Measurements from ENCODE around the gene DAPK2.
A peak's percentile ranks its signal among the peaks of the same experiment; 100 is the strongest.

Gene DAPK2

DNA sequence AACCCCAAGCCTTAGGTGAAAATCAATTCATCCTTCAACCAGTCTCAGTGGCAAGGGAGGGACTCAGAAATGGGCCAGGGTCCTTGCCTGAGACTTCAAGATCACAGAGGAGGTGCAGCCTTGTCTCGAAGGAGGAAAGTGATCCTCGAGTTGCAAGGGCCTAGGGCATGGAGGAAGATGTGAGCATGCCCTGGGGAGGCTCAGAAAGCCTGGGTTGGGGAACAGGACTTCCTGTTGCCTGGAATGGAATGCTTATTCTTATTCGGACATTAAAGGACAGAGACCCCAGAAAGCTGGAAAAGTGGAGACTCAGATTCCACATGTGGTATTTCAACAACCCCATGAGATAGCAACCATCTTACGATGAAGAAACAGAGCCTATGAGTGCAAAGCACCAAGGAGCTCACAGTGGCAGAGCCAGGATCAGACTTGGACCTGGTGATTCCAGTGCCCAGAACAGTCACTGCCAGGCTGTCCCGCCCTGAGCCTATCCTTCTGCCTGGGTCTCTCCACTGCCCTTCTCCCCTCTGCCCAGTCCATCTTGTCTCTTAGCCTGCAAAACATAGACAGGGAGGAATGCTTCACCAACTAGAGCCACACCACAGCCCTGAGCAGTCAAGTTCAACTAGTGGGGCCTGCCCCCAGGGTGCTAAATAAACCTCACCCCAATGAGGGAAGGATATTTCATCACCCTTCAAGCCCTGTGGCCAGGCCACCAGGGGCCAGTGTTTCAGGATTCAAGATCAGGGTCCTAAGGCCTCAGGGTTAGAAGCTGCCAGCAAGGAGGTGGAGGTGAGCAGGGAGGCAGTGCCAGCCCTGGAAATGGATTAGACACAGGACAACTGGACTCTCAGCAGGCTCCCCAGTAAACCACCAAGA is 21.9 kb downstream of the DAPK2 start:
- no peak for DNase-seq

DNA sequence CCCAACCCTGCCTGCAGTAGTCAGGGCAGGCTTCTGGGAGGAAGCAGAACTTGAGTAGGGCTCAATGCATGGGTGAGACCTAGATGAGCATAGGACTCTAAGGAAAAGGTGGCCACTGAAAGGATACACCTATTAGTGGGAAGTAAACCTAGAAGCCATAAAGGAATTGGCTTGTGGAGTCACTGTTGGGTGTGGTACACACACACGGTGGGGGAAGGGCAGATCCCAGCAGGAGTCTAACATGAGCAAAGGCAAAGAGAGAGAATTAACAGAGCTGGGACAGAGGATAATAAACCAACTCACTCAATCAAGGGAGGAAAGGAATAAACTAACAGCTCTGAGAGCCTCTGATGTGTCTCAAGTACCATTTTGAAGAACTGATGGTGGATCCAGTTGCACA is 23.1 kb downstream of the DAPK2 start:
- DNase-seq = no peak

DNA sequence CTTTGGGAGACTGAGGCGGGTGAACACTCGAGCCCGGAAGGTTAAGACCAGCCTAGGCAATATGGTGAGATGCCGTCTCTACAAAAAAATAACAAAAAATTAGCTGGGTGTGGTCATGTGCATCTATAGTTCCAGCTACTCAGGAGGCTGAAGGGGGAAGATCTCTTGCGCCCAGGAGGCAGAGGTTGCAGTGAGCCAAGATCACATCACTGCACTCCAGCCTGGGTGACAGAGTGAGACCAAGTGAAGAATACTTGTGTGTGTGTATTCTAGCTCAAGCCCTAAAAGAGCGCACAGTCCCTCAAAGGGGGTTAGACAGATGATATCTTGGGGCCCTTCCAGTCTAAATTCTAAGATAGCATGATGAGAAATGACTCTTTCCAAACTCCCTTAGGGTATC is 23.7 kb downstream of the DAPK2 start:
- no peak for DNase-seq

DNA sequence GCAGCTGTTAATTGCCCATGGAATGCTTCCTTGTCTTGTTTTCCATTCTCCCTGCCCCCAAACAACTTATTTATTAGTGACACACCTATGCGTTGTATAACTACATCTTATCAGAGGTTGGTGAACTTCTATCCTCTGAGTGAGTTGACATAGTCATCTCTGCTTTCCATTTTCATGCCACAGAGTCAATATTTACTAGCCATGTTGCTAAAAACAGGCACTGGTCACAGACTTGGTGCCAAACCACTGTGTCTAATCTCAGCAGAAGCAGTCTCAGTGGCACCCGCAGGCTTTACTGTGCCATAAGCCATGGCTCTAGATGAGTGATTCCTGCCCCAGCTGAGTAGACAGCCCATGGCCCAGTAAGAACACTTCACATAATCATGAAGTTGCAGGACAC is 26.5 kb downstream of the DAPK2 start:
- no peak for DNase-seq

DNA sequence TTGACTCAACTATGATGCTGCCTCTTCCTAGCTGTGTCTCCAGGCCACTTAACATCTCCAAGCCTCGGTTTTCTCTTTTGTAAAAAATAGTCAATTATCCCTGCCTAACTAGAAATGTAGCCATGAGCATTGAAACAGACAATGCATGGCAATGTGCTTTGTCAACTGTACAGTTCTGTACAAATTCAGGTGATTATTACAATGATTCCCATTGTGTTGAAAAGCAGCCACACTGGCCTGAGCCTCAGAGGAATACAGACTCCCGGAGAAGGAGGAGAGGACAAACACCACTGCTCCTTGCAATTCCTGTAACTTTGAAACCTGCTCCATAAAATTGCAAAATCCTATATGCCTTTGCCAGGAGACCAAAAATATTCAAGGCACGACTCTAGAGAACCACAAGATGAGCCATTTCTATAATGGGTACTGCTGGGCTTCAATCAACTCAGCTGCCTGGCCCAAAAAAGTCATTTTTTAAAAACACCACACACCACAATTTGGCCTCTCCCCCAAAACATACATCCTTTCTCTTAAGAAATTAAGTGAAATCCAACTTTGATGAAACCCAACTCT is 28.6 kb downstream of the DAPK2 start:
- DNase-seq = no peak

DNA sequence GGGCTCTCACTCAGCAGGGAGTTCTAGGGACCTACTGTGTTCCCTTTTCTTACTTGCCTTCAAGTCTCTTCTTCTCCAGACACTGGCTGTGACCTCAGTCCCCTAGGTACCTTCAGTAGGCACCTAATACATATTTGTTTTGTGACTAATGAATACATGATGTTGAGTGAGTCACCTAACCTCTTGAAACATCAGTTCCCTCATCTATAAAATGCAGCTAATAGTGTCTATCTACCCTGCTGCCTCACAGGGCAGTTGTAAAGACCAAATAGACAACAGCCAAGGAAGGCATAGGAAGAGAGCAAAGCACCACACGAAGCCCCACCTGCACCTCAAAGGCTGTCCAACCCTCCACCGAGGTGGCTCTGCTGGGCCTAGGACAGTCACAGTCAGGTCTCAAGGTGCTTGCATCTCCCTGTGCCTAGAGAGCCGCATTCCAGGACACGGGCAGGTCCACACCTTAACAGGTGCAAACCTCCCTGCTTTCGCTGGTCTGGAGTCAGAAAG is 29.1 kb downstream of the DAPK2 start:
- DNase-seq = no peak

DNA sequence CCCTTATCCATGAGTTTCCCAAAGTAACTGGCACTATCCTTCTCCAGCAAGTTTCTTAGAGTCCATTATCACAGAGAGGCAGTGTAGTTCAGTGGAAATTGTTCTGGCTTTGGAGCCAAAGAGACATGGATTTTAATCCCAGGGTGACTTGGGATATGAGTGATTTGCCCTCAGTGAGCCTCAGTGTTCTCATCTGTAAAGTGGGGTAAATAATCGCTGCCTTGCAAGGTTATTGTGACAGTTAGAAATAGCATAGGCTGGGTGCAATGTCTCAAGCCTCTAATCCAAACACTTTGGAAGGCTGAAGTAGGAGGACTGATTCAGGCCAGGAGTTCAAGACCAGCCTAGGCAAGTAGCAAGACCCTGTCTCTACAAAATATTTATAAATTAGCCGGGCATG is 30.0 kb downstream of the DAPK2 start:
- DNase-seq = no peak

DNA sequence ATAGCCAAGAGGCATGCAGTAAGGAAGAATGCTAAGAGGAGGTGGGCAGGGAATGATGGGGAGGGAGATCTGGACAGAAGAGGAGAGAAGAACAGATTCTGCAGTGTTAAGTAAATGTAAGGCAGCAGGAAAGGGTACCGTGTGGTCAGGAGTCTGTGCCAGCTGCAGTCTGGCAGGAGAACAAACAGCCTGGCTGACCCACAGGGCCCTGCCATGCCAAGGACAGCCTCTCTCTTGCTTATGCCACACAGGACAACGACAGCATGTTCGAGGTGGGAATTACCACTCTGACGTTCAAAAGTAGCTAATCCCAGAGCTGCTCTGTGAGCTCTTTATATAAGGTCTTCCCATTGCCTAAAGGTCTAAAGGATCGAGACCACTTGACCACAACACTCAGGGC is 31.3 kb downstream of the DAPK2 start:
- DNase-seq = peak in 6 of 58 donors; percentile 4 to 22 (median 18)

DNA sequence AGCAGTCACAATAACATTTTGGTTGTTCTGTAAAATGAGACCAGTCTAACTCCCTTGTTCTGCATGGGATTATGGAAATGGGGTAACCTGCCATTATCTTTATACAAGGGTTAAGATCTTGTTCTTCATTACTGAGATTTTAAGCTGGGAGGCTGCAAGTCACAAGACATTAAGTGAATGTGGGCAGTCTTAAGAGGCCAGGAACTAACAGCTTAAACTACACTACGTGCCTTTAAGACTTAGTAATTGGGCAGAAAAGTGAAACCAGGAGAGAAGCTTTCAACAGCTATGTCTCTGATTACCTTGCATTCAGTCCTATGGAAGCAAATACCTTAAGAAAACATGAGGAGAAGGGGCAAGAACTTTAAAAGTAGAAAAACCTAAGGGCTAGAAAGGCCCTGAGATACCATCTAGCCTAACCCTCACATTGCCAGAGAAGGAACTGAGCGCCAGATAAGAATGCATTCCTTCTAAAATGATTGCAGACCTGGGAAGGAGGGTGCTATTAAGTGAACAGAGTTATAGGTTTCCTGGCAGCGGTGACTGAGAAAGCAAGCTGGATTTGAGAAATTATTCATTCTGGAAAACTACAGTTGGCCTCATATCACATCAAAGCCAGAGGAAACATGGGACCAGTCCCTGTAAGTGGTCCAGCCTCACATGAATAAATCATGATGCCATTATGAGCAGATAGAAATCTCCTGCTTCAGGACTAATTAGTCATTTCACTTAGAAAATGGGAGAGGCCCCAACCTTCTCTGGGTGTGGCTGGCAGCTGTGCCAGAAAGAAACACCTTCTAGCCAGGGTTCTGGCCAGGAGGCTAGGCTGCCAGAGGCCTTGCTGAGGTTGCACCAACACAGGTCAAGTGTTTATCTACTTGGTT is 32.9 kb downstream of the DAPK2 start:
- no peak for DNase-seq

DNA sequence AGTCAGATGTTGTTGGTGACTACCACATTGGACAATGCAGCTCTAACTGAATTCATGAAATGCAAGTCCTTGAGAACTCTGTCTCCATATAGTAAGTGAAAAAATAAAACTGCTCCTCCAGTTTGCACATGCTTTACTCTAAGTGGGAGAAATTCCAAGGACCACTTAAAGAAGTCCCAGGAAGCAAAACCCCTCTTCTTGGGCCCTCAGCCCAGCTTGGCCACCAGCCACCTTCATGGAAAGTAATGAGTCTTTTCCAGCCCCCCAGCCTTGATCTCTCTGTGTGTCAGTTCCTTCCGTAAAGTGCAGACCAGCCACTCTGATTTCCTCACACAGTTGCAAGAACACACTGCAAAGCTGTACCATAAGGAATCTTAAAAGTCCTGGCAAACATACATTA is 34.5 kb downstream of the DAPK2 start:
- DNase-seq = no peak

DNA sequence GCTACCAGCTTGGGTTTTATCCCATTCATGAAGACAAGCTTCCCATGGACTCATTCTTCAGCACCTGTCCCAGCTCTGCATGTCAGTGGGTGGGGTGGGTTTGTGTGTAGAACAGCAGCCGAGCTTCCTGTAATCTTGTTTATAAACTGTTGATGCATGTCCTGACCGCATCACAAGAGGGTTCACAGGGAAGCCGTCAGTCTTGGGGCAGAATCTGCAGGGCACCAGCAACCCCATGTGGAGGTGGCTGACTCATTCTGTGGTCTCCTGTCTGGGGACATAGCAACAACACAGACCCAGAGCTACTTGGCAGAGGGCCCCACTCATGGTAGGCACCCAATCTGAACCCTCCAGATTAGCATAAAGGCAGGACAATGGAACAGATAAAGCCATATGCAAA is 35.6 kb downstream of the DAPK2 start:
- peak in 1 of 58 donors; percentile 67 for DNase-seq

DNA sequence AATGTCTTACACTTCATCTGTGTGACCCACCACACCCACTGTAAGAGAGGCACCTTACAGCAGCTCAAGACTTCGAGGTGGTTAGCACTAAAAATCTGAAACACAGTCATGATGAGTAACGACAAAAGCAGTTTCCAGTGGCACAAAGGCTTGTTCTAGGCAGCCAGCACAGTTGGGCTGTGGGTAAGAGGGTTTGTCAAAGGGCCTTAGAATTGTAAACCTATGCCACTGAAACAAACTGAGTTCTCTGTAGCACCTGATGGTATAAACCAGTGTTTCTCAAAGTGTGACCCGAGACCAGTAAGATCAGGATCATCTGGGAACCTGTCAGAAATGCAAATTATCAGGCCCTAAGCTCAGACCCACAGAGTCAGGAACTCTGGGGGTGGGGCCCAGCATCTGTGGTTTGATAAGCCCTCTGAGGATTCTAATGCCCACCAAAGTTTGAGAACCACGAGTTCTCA is 36.5 kb downstream of the DAPK2 start:
- DNase-seq = no peak

DNA sequence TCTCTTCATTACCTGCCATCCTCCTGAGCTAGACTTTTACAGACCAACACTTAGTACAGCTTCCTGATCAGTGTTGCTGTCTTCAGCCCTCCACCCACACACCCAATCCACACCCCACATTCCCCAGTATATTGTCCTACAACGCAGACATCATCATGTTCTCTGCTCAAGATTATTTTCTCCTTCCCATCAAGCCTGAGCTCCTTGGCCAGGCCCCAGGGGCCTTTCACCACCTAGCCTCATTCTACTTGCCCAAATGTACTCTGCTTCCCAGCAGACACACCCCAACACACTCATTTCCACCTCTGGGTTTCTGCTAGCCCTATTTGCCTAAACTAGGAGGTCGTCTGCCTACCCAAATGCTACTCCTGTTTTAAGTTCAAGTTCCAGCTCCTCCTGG is 37.0 kb downstream of the DAPK2 start:
- DNase-seq = no peak

DNA sequence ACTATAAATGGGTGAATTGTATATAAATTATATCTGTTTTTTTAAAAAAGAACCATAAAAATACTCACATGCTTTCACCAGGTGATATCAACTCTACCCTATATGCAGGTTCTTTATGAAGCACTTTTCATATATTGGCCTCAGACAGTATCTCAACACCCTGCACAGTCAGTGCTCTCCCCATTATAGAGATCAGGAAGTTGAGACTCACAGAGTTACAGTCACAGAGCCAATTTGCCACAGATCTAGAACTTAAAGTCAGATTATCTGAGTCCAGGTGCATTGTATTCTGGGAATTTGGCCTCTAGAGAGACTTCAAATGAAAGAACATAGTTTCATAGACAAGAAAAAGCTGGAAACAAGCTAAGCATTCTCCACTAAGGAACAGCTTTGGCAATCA is 38.1 kb downstream of the DAPK2 start:
- DNase-seq = no peak

DNA sequence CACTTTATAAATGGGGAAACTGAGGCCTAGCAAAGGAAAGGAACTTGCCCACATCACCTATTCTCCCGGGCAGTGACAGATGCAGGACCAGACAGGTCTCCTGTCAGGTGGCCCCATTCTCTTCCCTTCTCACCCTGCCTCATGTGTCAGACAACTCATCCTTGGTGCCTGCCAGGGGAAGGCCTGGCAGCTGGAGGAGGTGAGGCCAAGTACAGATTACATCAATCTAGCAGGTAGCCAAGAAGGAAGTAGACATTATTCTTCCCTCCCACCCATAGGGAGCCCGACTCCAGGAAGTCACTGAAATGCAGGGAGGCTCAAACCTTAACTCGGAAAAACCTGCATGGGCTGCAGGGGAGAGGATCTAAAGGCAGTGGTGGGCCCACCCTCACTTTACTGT is 39.6 kb downstream of the DAPK2 start:
- DNase-seq = no peak

DNA sequence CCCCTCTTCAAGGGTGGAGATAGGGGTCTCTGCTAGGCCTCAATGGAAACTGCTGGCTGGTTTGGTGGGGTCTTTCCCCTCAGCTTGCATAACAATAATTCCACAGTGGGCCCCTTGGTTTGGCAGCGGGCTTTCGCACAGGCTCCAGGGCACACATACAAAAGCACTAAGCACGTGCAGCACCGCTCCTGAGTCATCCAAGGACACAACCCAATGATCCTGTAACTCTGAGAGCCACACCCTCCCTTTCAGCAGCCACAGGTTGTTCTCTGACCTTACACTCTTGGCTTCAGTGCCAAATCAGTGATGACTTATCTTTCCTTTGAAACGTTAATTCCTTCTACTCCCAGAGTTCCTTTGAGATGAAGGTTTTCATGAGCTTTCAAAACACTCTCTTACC is 41.7 kb downstream of the DAPK2 start:
- no peak for DNase-seq

DNA sequence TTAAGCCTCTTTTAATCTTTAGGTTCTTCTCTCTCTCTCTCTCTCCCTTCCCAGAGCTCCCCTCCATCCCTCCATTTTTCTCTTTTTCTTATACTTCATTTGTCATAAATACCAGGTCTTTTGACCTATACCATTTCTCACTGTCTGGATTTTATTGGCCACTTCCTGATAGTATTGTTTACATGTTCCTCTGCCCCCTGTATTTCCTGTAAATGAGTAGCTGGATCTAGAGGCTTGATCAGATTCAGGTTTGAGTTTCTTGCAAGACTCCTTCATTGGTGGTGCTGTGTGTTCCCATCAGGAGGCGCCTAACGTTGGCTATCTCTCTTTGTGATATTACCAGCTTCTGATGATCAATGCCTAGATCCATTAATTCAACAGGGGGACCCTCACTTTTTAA is 42.2 kb downstream of the DAPK2 start:
- no peak for DNase-seq

DNA sequence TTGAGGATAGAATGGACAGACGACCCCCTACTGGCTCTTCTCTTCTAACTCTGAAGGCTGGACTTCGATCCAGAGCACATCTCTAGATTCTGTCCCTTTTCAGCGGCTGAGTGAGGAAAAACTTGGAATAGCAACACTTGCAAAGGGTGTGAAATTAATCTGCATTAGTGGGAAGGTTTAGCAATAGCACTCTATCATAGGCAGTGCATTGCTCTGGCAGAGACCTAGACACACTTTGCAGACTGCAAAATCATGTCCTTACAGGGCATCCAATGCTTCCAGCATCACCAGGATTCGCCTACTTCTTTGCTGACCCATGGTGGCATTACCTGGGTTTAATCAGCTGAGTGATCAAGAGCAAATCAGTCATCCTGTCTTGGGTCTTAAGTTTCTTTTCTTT is 43.1 kb downstream of the DAPK2 start:
- peak in 1 of 58 donors; percentile 31 for DNase-seq

DNA sequence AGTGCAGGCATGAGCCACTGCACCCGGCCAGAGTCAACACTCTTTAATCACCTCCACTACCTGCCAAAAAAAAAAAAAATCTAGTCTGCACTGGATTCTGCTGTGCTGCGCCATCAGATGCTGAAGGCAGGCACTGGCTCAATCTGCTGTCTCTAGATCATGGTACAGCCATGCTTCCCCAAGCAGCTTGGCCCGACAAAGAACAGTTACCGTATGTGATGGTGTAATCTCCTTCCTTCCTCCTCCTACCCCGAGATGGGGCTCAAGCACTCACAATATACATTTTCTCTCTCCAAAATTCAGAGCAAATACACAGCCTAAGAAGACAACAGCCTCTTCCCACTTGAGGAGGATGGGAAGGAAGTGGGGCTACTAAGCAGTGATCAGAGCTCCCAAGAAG is 45.1 kb downstream of the DAPK2 start:
- DNase-seq = no peak

DNA sequence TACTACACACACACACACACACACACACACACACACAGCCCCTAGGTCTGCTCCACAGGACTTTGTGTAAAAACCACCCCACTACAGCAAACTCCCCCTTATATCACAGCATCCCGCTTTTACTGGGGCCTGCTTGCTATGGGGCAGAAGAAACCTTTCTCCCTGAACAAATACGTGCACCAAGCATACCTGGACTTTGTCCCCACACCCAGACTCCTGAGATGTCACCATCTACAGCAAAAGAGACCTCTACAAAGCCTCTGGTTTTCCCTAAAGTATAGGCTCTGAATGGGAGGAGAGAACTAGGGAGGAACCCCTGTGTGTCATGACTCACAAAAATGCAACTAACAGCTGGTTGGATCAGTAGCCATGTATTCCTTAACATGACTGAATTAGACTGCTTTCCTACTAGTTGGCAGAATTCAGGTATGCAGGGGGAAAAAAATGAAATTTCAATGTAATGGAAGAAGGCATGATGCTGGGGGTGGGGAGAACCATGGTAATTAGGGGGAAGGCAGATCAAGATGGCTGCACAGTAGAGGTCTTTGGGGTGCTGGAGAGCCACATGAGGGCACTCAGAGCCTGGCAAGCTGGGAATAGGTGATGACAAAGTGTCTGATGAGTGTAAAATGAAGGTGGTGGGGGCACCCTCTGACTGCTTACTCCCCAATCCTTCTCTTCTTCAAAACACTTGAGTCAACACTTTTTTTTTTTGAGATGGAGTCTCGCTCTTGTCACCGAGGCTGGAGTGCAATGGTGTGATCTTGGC is 45.9 kb downstream of the DAPK2 start:
- no peak for DNase-seq

DNA sequence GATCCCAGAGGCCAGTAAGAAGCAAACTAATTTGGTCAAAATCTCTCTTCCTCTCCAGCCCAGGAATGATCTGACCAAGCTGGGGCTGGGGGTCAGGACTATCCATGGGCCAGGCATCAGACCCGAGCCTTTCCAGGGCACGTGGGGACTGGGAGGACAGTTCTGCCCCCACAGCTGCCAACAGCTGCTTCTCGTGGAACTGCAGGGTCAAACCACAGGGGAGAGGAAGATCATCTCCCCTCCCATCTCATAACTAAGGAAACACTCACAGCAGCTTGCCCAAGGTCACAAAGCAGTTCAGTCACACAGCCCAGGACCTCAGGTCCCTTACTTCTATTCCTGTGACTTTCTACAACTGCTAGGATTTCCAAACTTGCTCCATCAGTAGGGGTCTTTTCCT is 47.1 kb downstream of the DAPK2 start:
- no peak for DNase-seq
